Measurements from ENCODE around the gene ELP1.
"Not testable (repeated sequence)": the region's sequence is repeated elsewhere in the genome, so short reads cannot be mapped to it uniquely, and the experiment has no call there.

ELP1 gene

DNA sequence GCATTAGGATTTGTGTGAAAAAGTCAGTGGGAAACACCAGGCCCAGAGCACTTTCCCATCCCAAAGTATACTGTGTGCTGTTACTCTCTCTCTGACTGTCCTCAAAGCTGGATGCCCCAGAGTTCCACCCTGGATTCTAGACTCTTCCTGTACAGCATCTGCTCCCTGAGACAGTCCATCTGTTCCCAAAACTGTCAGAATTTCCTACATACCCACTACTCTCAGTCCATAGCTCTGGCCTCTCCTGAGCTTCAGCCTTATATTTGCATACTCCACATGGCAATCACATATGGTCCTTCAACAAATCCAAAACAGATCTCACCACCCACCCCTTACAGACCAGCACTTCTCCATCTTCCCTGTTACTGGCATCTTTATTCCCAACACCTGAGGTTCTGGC lies 9.5 kb downstream of the ELP1 start:
- no peak for DNase-seq (ENCODE audit: low read depth)

DNA sequence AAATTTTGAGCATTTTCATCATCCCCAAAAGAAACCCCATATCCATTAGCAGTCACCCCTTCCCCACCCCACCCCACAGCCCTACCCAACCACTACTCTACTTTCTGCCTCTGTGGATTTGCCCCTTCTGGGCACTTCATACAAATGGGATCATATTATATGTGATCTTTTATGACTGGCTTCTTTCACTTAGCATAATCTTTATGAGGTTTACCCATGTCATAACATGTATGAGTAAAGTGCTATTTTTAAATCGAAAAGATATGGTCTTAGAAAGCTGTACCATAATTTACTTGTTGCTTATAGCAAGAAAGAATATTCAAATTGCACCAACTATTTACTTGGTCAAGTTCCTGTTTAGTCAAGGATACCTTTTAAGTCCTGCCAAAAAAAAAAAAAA lies 12.7 kb downstream of the ELP1 start:
- no peak for DNase-seq (ENCODE audit: low read depth)

DNA sequence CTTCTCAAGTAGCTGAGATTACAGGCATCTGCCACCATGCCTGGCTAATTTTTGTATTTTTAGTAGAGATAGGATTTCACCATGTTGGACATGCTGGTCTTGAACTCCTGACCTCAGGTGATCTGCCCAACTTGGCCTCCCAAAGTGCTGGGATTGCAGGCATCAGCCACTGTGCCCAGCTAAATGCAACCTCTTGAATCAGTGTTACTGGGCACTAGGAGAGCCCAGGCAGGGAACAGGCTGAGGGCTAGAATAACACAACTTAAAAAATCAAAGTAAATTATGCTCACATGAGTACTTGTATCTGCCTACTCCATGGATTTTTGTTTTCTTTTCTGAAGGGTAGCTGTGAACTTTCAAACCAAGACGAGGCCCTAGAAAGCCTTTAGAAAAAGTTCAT lies 13.5 kb downstream of the ELP1 start:
- DNase-seq (ENCODE audit: low read depth): not testable (repeated sequence)

DNA sequence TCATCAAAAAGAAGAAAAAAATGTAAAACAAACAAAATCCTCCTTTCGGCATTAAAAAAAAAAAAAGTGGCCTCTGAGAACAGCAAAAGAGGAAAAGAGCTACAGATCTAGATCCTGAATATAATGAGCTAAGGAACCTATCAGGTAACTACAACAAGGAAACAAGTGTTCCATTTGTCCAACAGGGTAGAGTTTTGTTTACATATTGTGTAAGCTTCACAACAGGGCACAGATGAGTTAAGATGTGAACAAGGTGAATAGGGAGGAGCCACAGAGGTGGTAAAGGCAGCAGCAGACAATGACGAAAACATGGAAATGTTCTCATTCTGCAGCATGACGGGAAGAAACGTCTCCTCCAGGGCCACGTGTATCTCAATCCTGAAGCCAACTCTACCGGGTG lies 14.4 kb downstream of the ELP1 start:
- no peak for DNase-seq (ENCODE audit: low read depth)

DNA sequence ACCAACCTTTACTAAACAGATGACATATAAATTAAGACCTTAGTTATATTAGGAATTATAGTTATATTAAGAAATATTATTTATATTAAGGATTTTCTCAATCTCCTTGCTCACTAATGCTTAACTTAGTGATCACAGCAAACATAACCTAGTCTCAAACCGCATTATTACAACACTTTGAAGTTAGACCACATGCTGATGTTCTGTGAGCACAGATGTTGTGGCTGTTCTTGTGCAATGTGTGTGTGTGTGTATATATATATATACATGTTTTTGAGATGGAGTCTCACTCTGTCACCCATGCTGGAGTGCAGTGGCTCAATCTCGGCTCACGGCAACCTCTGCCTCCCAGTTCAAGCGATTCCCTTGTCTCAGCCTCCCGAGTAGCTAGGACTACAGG lies 20.5 kb downstream of the ELP1 start:
- DNase-seq (ENCODE audit: low read depth): no peak

DNA sequence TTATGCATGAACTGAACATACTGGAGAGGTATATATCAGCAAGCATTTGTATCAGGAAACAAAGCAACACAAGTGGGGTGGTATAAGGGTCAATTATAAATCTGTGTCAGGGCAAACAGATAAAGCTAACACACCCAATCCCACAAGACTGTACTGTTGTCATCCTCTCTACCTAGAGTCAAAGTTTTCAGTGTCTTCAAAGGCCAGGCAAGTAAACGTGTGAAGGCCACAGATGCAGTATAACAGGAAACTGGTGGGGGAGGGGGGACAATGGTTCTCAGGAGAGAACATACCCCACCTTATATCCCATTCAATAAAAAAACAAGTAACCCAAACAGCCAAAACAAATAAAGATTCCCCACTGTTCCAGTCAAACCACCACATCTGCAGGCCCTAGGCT lies 22.1 kb downstream of the ELP1 start:
- DNase-seq (ENCODE audit: low read depth): no peak

DNA sequence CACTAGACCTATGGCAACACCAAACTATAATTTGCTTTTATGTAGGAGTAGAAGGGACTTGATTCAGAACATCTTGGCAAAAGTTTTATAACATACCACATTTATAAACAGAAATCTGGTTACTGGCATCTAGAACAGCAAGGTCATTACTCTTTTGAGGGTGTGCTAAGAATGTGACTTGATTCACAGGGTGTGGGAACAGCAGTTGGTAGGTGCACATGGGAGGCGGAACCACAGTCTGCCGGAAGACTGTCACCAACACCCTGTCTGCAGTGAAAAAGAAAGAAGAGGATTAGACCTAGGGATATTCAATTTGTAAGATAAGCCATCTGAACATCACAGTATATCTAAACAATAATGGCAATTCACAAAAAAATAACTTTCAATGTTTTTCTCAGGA lies 23.0 kb downstream of the ELP1 start:
- no peak for DNase-seq (ENCODE audit: low read depth)

DNA sequence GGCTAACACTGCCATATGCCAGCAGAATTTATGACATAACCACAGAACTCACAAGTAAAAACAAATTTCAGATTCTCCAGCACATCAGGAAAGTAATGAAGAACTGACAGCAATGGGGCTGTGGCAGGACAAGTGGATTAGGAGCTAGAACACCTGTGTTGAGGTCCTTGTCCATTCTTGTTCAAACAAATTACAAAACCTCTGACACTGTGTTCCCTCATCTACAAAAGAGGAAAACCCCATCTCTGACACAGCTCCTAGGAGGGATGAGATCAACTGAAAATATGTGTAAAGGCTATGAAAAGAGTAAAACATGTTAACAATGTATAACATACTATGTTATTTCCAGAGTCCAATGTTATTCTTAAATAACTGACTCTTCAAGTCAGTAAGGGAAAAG lies 23.5 kb downstream of the ELP1 start:
- DNase-seq (ENCODE audit: low read depth): no peak

DNA sequence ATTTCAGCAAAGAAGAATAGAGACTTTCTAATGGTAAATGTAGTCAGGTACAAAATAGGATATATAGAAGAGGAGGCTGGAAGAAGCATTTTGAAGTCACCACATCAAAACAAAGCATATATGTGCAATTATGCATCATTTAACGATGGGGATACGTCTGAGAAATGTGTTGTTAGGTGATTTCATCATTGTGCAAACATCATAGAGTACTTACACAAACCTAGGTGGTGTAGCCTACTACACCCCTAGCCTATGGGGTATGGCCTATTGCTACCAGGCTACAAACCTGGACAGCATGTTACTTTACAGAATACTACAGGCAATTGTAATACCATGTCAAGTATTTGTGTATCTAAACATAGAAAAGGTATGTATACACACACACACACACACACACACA lies 28.4 kb downstream of the ELP1 start:
- DNase-seq (ENCODE audit: low read depth): no peak

DNA sequence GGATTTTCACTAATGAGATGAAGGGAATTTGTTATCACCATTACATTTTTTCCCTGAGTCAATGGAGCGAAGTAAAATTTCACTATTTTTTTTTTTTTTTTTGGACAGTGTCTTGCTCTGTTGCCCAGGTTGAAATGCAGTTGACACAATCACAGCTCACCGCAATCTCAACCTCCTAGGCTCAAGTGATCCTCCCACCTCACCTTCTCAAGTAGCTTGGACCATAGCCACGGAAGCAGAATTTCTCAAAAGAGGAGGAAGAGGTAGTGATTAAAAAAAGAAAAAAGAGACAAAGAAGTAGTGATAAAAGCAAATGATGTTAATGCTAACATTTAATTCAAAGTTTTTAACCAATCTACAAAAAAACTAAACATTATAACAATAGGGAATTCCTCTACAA lies 29.8 kb downstream of the ELP1 start:
- no peak for DNase-seq (ENCODE audit: low read depth)

DNA sequence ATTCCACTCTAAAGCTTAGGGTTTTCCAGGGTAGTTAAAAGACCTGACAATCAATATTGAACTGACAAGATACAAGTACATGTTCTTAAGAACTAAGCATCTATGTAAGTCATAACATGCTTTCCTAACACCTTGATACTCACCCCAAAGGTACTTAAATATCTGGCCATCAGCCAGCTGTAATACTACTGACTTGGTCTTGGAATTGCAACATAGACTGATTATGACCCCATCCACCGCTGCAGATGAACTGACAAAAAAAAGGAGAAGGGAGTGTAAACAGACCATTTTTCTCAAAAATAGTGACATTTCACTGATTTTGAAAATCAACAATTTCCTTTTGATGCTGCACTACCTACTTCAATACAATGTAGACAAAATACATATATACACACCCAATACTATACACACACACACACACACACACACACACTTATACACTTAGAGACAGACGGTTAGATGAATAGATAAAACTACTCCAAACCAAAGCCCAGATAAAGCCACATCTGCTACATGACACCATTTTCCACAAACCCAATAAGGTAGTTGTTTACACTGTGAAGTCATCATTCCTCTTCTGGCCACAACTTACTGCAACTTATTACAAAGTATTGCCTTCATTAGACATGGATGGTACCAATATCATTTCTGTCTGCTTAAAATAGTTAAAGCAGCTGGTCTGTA lies 30.4 kb downstream of the ELP1 start:
- no peak for DNase-seq (ENCODE audit: low read depth)

DNA sequence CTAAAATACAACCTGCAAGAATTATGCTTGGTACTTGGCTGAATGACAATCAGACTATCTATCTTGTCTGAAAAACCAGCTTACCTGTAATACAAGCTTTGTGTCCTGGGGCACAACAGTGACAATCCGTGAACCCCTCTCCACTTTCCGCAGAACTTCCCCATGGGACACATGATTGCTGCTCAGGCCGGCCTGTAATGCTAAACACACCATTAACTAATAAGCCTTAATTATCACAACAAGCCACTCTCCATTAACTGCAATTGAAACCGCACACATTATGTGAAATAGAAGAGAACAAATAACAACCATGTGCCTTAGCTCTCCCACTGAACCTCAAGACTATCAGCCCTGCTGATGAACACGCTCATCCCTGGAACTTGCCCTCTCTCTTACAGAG lies 33.7 kb downstream of the ELP1 start:
- DNase-seq (ENCODE audit: low read depth): no peak

DNA sequence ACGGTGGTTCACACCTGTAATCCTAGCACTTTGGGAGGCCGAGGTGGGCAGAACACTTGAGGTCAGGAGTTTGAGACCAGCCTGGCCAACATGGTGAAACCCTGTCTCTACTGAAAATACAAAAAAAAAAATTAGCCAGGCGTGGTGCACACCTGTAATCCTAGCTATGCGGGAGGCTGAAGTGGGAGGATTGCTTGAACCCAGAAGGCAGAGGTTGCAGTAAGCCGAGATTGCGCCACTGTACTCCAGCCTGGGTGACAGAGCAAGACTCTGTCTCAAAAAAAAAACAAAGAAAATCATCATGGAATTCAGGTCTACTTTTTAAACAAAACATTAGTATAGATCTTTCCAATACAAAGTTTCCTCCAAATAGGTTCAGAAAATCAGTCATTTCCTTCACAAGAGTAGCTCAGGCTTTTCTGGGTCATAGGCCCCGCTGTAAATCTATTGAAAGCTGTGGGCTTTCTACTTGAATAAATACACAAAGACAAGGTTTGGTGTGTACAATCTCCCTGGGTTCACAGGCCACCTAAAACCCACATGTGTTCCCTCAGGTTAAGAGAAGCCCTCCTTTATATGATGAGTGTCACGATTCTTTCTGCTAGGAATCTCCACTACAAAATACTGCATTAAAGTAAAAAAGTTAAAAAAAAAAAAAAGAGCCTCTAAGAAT lies 34.8 kb downstream of the ELP1 start:
- DNase-seq (ENCODE audit: low read depth): not testable (repeated sequence)

DNA sequence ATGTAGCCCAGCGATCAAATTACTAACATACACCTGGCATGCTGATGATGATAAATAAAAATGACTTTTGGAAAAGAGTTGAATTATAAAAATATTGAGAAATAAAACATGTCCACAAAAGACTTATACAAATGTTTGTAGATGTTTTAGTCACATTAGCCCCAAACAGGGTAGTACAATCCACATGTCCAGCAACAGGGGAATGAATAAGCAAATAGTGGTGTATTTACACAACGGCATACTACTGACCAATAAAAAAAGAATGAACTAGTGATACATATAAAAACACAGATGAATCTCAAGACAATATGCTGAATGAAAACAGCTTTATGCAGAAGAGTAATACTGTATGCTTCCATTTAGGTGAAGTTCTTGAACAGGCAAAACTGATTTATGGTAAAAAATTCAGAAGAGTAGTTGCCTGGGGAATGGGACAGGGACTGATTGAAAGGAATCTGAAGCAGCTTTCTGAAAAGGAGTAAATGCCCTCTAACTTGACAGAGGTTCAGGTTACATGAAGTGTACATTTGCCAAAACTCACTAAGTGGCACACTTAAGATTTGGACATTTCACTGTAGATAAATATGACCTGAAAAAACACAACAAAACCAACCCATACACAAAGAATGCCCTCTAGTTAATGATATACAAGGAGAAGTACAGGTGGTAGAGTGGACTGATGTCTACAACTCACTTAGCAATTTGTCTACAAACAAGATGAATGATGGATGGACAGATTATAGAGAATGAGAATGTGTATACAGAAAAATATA lies 36.4 kb downstream of the ELP1 start:
- no peak for DNase-seq (ENCODE audit: low read depth)

DNA sequence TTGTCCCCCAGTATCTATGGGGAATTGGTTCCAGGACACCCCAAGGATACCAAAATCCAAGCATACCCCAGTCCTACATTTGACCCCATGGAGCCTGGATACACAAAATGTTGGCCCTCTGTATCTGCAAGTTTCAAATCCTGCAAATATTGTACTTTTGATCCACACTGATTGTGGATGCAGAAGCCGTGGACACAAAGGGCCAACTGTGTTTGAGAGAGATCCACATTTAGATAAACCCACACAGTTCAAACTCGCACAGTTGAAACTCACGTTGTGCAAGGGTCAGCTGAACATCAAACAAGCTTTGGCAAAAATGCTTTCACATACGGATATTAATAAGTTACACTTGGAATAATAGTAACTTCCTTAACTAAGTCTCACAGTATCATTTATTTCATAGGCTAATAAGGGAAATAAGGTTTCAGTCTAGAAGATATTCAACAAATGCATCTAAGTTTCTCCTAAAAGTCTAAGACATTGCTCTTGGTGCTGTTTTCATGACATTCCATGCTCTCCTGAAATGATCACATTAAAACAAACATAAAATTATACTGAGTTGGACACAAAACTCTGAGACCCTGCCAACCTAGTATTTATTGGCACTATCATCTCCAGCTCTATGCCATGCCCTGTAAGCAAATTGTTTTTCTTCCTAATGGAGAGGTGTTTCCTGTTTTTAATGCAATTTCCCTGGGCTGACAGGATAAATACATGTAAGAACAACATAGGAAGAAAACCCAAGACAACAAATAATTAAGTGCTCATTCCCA lies 39.5 kb downstream of the ELP1 start:
- DNase-seq (ENCODE audit: low read depth): no peak

DNA sequence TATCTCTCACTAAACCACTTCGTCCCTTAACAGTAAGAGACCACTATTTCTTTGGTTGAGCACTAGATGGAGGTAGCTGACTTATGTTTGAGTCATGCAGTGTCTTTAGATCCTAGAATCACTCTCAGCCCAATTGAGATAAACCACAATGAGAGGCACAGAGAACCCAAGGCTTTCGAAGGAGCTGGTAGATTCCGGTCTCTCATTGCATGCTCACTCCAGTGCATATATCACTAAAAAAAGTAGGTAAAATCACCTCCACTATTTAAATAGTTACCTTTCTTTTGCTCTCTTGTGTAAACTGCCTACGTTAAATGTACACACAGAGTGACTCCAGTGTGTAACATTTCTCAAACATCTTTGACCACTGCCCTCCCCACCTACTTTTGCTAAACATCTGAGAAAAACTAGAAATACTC lies 44.3 kb downstream of the ELP1 start:
- no peak for DNase-seq (ENCODE audit: low read depth)

DNA sequence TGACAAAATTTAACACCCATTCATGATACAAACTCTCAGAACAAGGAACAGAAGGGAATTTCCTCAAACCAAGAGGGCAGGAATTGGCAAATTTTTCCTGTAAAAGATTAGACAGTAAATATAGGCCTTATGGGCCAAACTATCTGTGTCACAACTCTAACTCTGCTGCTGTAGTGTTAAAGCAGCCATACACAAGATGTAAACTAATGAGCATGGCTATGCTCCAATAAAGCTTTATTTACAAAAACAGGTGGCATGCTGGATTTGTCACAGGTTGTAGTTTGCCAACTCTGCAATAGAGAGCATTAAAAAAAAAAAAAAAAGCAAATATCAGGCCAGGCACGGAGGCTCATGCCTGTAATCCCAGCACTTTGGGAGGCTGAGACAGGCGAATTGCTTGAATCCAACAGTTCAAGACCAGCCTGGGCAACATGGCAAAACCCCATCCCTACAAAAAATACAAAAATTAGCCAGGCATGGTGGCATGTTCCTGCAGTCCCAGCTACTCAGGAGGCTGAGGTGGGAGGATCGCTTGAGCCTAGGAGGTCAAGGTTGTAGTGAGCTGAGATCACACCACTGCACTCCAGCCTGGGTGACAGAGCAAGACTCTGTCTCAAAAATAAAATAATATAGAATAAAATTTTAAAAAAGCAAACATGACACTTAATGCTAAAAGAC lies 47.2 kb downstream of the ELP1 start:
- DNase-seq (ENCODE audit: low read depth): not testable (repeated sequence)

DNA sequence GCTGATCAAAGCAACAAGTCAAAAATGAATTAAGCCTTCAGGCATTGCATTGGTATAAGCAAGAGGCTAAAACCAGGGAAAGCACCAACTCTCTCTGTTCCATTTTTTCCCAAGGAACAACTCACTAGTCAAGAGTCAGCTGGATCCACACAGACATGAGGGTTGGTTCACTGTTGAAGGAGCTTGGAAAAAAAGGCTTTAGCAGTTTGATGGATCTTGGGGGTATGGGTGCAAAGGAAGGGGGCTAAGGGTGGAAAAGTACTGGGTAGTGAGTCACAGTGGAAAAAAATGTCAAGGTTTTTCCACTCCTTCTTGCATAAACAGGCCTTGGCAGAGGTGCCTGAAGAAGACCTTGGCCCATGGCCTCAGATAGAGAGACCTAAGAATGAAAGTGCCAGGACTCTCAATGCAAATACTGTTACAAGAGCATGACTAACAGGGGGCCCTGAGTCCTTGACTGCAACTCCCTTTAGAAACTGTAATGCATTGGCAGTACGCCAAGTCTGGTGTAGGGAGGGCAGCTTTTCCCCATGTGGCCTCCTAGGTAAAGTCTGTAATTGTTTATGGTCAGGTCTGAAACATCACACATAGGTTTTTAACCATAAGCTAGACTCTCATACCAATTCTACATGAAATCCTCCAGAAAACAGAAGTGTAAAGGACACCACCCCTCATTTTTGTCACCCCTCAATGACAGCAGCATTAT lies 48.1 kb downstream of the ELP1 start:
- DNase-seq (ENCODE audit: low read depth): peak; percentile 38

DNA sequence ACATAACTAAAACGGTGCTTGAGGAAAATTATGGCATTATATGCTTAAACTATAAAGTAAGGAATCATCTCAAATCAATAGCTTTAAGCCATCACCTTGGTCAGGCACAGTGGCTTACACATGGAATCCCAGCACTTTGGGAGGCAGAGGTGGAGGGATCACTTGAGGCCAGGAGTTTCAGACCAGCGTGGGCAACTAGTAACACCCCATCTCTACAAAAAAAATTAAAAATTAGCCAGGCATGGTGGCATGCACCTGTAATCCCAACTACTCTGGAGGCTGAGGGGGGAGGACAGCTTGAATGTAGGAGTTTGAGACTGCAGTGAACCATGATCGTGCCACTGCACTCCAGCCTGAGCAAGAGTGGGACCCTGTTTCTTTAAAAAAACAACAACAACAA lies 49.2 kb downstream of the ELP1 start:
- DNase-seq (ENCODE audit: low read depth): no peak

DNA sequence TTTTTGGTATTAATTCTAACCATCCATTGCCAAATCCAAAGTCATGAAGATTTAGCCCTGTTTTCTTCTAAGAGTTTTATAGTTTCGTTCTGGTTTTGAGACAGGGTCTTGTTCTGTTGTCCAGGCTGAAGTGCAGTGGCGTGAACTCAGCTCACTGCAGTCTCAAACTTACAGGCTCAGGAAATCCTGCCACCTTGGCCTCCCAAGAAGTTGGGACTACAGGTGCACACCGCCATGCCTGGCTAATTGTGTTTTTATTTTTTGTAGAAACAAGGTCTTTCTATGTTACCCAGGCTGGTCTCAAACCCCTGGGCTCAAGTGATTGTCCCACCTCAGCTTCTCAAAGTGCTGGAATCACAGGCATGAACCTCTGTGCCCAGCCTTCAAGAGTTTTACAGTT lies 50.8 kb downstream of the ELP1 start:
- no peak for DNase-seq (ENCODE audit: low read depth)
